MM.1S (cell line): ENCODE data around the gene MED27.

Experiments
- DNase-seq: peaks from one replicate; pipeline ENCODE4 v3.0.0-alpha.2; 2015
- H2AFZ ChIP-seq: fragments of 300-600 bp; sonication (generic); 2 replicates; pipeline ENCODE4 v1.6.0; 2016; ENCODE audit warnings: antibody characterized with exemption, low read length
- H3F3A ChIP-seq: fragments of 300-600 bp; sonication (generic); 2 replicates; pipeline ENCODE4 v1.6.1; 2016; ENCODE audit warnings: mild to moderate bottlenecking, antibody characterized with exemption, low read length, moderate library complexity, mixed read lengths; ENCODE audit not compliant: insufficient read depth
- H3K27ac ChIP-seq: fragments of 300-600 bp; sonication (generic); 2 replicates; pipeline ENCODE4 v1.5.1; 2016; ENCODE audit warnings: mild to moderate bottlenecking, low read length
- H3K27me3 ChIP-seq: fragments of 300-600 bp; sonication (generic); replicated peaks from 2 replicates; pipeline ENCODE4 v1.6.0; 2016; ENCODE audit warnings: low read length; ENCODE audit not compliant: insufficient read depth
- H3K36me3 ChIP-seq: fragments of 300-600 bp; sonication (generic); replicated peaks from 2 replicates; pipeline ENCODE4 v1.6.1; 2016; ENCODE audit warnings: mild to moderate bottlenecking, low read length, mixed read lengths; ENCODE audit not compliant: insufficient read depth
- H3K4me1 ChIP-seq: fragments of 300-600 bp; sonication (generic); 2 replicates; pipeline ENCODE4 v1.6.1; 2016; ENCODE audit warnings: low read length, mixed read lengths
- H3K4me2 ChIP-seq: fragments of 300-600 bp; sonication (generic); 2 replicates; pipeline ENCODE4 v1.6.0; 2016; ENCODE audit warnings: low read depth, low read length
- H3K4me3 ChIP-seq: fragments of 300-600 bp; sonication (generic); 2 replicates; pipeline ENCODE4 v1.5.1; 2016; ENCODE audit warnings: low read length, mixed read lengths
- H3K79me2 ChIP-seq: fragments of 300-600 bp; sonication (generic); 2 replicates; pipeline ENCODE4 v1.6.1; 2016; ENCODE audit warnings: mixed run types, low read length, mixed read lengths
- H3K9ac ChIP-seq: fragments of 300-600 bp; sonication (generic); 2 replicates; pipeline ENCODE4 v1.6.1; 2016; ENCODE audit warnings: low read length, mixed read lengths
- H3K9me2 ChIP-seq: fragments of 300-600 bp; sonication (generic); replicated peaks from 2 replicates; pipeline ENCODE4 v1.6.1; 2016; ENCODE audit warnings: mild to moderate bottlenecking, low read length, mixed read lengths; ENCODE audit not compliant: insufficient read depth
- H3K9me3 ChIP-seq: fragments of 300-600 bp; sonication (generic); replicated peaks from 2 replicates; pipeline ENCODE4 v1.6.1; 2016; ENCODE audit warnings: mild to moderate bottlenecking, low read length, mixed read lengths; ENCODE audit not compliant: insufficient read depth
- H4K20me1 ChIP-seq: fragments of 300-600 bp; sonication (generic); 2 replicates; pipeline ENCODE4 v1.6.1; 2016; ENCODE audit warnings: mild to moderate bottlenecking, low read length, moderate library complexity, mixed read lengths; ENCODE audit not compliant: insufficient read depth
- CTCF ChIP-seq: fragments of 300-600 bp; sonication (generic); IDR thresholded peaks from 2 replicates; pipeline ENCODE4 v1.5.1; 2016; ENCODE audit warnings: antibody characterized with exemption, low read length, mixed read lengths
- EZH2 ChIP-seq: fragments of 300-600 bp; sonication (generic); optimal IDR thresholded peaks from 2 replicates; pipeline ENCODE3; 2017; ENCODE audit warnings: low read depth, mild to moderate bottlenecking, antibody characterized with exemption, low read length, mixed read lengths
- EZH2phosphoT487 ChIP-seq: fragments of 300-600 bp; sonication (generic); IDR thresholded peaks from 2 replicates; pipeline ENCODE4 v1.6.1; 2018; ENCODE audit warnings: antibody characterized with exemption, low read length

MED27 gene

GRCh38 chr9:131844745-131845118, 234.9 kb downstream of the MED27 start:
- Histone ChIP-seq H3K36me3 (no peaks in the 10 kb centered on the region), H3K9me2 (no peaks in the 10 kb centered on the region), H3K4me1 (no peaks in the 10 kb centered on the region), H3K79me2 (no peaks in the 10 kb centered on the region), H3K9me3 (no peaks in the 10 kb centered on the region), H2AFZ (no peak overlapping the region), H3K27ac (no peak overlapping the region), H3K4me2 (no peak overlapping the region), H3F3A (no peaks in the 10 kb centered on the region), H4K20me1 (no peaks in the 10 kb centered on the region), H3K4me3 (no peak overlapping the region), H3K9ac (no peak overlapping the region), H3K27me3 (peaks cover 81% of the 10 kb centered on the region)
- no peak for TF ChIP-seq EZH2phosphoT487
- no peak for TF ChIP-seq CTCF
- TF ChIP-seq EZH2 = no peak
- DNase-seq = no peak

DNA sequence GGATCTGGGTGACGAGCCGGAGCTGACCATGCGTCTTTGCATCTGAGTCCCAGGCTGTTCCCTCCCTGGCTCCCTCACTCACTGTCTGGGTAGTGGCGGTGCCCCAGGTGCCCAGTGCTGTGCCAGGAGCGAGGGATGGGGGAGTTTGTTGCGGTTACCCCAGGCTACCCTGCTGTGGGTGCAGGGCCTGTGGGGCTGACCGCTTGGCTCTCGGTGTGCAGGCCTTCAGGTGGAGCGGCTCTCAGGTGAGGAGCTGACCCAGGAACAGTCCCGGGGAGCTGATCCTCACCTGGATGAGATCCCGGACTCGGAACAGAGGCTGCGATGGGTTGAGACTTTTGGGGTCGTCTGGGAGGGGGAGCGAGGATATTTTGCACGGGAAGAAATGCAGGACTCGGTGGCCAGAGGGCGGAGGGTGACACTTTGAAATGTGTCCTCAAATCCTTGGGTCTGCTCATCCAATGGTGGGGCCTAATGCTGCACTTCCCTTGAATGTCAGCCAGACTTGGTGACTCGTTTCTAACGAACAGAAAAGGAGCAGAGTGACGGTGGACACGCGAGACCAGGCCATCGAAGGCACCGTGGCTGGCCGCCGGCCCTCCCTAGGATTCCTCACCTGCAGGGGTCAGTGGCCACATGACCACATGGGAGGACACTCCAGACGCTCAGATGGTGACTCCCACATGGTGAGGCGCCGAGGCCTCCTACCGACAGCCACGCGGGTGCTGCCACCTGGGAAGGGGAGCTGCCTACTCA, 235.5 kb downstream of the MED27 start:
- no peaks in the 10 kb centered on the region for H3K9me3 ChIP-seq
- H3K4me1 ChIP-seq = no peaks in the 10 kb centered on the region
- H3K36me3 ChIP-seq = no peaks in the 10 kb centered on the region
- H3K4me3 ChIP-seq = no peak overlapping the region
- no peak for TF ChIP-seq EZH2phosphoT487
- TF ChIP-seq CTCF = no peak
- TF ChIP-seq EZH2 = no peak
- no peak overlapping the region for H3K27ac ChIP-seq
- no peaks in the 10 kb centered on the region for H3K79me2 ChIP-seq
- peaks cover 83% of the 10 kb centered on the region for H3K27me3 ChIP-seq
- H3K4me2 ChIP-seq = no peak overlapping the region
- no peaks in the 10 kb centered on the region for H3K9me2 ChIP-seq
- no peak for DNase-seq
- H3F3A ChIP-seq = no peaks in the 10 kb centered on the region
- no peaks in the 10 kb centered on the region for H4K20me1 ChIP-seq
- H2AFZ ChIP-seq = no peak overlapping the region
- H3K9ac ChIP-seq = no peak overlapping the region

GRCh38 chr9:131841765-131842318, 237.8 kb downstream of the MED27 start:
- no peaks in the 10 kb centered on the region for H3K79me2 ChIP-seq
- no peaks in the 10 kb centered on the region for H4K20me1 ChIP-seq
- no peak for DNase-seq
- no peaks in the 10 kb centered on the region for H3F3A ChIP-seq
- H3K4me1 ChIP-seq = no peaks in the 10 kb centered on the region
- H3K9me3 ChIP-seq = no peaks in the 10 kb centered on the region
- H2AFZ ChIP-seq = no peak overlapping the region
- no peak for TF ChIP-seq EZH2phosphoT487
- no peak for TF ChIP-seq CTCF
- TF ChIP-seq EZH2 = no peak
- H3K4me3 ChIP-seq = no peak overlapping the region
- H3K27ac ChIP-seq = no peak overlapping the region
- H3K27me3 ChIP-seq = peaks cover 94% of the 10 kb centered on the region
- H3K9me2 ChIP-seq = no peaks in the 10 kb centered on the region
- H3K4me2 ChIP-seq = no peak overlapping the region
- H3K36me3 ChIP-seq = no peaks in the 10 kb centered on the region
- no peak overlapping the region for H3K9ac ChIP-seq
